HUES64 (cell line): ENCODE results near the gene TAF9B. TPM values are rescaled to one million over a fixed set of nuclear protein-coding genes. Genes with fewer than 3 reads are reported as not detected.
"Not testable (repeated sequence)": the region's sequence is repeated elsewhere in the genome, so short reads cannot be mapped to it uniquely, and the experiment has no call there.

Experiments
- H3K27ac ChIP-seq: 2 replicates; pipeline ENCODE4 v1.7.0; 2013; ENCODE audit warnings: low read depth, low read length, inconsistent platforms
- H3K27me3 ChIP-seq: 2 replicates; pipeline ENCODE4 v1.6.1; 2013; ENCODE audit warnings: mild to moderate bottlenecking, low read length; ENCODE audit not compliant: insufficient read depth
- H3K36me3 ChIP-seq: 2 replicates; pipeline ENCODE4 v1.6.1; 2013; ENCODE audit warnings: mild to moderate bottlenecking, low read length; ENCODE audit not compliant: insufficient read depth
- H3K4me1 ChIP-seq: 2 replicates; pipeline ENCODE4 v1.6.1; 2013; ENCODE audit warnings: mild to moderate bottlenecking, low read length, moderate library complexity; ENCODE audit not compliant: insufficient read depth
- H3K4me3 ChIP-seq: 2 replicates; pipeline ENCODE4 v1.5.1; 2013; ENCODE audit warnings: mild to moderate bottlenecking, low read length, moderate library complexity
- H3K9ac ChIP-seq: 2 replicates; pipeline ENCODE4 v1.6.1; 2013; ENCODE audit warnings: mild to moderate bottlenecking, low read depth, low read length
- H3K9me3 ChIP-seq: 2 replicates; pipeline ENCODE4 v1.6.1; 2013; ENCODE audit warnings: low read depth, low read length; ENCODE audit not compliant: insufficient read depth
- WGBS: fragments of 150-250, 120-280 bp; methylation state at CpG from one replicate; pipeline ENCODE4 v1.1.7; 2013; ENCODE audit warnings: missing lambda C conversion rate; 5-methylcytosine and 5-hydroxymethylcytosine counted together
- polyA plus RNA-seq, 2 experiments: library from polyadenylated mRNA; stranded (reverse); fragments of 50-300 nt; gene quantifications; one replicate each; pipeline ENCODE4 v1.2.3, GENCODE V29; 2013

Gene TAF9B, protein sequence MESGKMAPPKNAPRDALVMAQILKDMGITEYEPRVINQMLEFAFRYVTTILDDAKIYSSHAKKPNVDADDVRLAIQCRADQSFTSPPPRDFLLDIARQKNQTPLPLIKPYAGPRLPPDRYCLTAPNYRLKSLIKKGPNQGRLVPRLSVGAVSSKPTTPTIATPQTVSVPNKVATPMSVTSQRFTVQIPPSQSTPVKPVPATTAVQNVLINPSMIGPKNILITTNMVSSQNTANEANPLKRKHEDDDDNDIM
- 9.8 TPM for polyA plus RNA-seq (2013, experiment 1 of 2)
- 5.8 TPM for polyA plus RNA-seq (2013, experiment 2 of 2)

DNA sequence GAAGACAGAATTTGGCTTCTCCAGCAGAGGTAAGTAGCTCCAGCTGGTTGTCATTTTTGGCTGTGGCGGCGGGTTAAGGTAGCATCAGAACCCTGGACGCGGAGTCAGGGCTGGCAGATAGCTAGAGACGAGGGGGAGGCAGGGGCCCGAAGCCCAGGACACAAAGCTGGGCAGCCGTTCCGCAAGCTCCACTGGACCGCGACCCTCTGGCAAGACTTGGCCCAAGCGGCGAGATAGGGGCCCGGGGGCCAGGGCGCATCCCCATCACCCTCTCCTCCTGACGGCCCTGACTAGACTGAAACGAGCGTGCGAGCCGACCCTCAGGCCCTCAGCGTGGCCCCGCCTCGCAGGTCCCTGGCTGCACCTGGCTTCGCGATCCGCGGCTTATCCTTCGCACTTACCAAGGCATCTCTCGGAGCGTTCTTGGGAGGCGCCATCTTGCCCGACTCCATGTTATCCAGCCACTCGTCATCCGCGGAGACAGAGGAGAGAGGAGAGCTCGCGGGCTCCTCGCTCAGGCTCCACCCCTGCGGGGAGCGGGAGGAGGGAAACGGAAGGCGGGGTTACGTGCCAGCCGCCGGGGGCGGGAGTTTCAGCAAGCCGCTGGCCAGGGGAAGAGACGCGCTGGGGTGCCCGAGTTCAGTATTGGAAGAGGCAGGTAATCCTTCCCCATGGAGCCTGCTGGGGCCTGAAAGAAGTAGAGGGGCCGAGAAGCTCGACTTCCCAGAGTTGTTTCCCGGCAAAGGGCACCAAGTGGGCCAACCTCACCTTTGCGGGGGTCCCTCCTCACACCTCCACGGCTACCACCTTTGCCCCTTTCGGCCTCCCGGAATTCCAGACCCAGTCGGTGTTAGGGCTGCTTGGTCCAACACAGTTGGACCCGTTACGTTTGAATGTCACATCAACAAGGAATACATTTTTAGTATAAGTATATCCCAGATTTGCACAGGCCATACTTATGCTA is at the start of gene TAF9B:
TAF9B (minus strand) TSS at position 491 of the 964 bp plus-strand sequence; CDS start at position 452, 39 bp downstream.
- WGBS = 96% methylated on average over 59 of the region's 59 CpGs
- no peak within 1 kb of the TSS for H3K27ac ChIP-seq
- no peaks in the 10 kb centered on the region for H3K9me3 ChIP-seq
- peak within 1 kb of the TSS; percentile 71 for H3K9ac ChIP-seq
- H3K36me3 ChIP-seq = no peaks in the 10 kb centered on the region
- H3K27me3 ChIP-seq = no peaks in the 10 kb centered on the region
- no peaks in the 10 kb centered on the region for H3K4me1 ChIP-seq
- H3K4me3 ChIP-seq = peak within 1 kb of the TSS; percentile 64

DNA sequence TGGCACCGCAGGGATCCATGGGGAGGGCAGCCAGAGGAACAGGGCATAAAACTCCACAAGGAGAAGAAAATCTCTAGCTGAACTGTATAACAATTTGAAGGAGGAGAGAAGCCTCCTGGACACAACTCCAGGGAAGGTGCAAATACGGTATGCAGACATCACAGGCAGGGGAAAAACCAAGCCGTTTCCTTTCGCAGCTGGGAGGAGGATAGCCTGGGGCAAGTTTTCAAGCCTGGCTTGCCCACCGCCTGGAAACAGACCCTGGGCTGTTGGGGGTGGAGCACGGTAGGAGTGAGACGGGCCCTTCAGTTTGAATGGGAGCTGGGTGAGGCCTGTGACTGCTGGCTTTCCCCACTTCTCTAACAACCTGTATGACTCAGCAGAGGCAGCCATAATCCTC is 43.4 kb upstream of the TAF9B start:
- H3K4me1 ChIP-seq = no peaks in the 10 kb centered on the region
- 85% methylated on average over 6 of the region's 7 CpGs for WGBS
- H3K36me3 ChIP-seq = no peaks in the 10 kb centered on the region
- H3K9ac ChIP-seq = no peak overlapping the region
- H3K27me3 ChIP-seq = no peaks in the 10 kb centered on the region
- no peaks in the 10 kb centered on the region for H3K9me3 ChIP-seq
- no peak overlapping the region for H3K27ac ChIP-seq
- no peak overlapping the region for H3K4me3 ChIP-seq

DNA sequence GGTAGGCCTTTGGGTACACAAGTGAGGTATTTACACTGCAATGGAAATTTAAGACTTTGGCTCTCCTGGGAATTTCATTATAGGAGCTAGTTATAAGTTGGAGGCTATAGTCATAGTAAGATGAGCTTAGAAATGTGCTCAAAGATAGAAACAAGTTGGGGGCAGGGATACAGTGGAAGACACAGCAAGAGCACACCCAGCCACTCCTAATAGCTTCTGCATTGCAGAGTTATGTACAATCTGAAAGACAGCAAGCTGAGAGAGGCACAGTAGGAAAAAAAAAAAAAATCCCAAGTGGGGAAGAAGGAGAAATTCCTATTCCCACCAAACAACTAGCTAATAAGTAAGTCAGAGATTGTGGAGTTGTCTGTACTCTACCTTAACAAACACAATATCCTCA is 41.9 kb upstream of the TAF9B start:
- Histone ChIP-seq H3K9me3 (no peaks in the 10 kb centered on the region), H3K27ac (no peak overlapping the region), H3K4me3 (no peak overlapping the region), H3K27me3 (no peaks in the 10 kb centered on the region), H3K36me3 (no peaks in the 10 kb centered on the region), H3K4me1 (no peaks in the 10 kb centered on the region), H3K9ac (no peak overlapping the region)

DNA sequence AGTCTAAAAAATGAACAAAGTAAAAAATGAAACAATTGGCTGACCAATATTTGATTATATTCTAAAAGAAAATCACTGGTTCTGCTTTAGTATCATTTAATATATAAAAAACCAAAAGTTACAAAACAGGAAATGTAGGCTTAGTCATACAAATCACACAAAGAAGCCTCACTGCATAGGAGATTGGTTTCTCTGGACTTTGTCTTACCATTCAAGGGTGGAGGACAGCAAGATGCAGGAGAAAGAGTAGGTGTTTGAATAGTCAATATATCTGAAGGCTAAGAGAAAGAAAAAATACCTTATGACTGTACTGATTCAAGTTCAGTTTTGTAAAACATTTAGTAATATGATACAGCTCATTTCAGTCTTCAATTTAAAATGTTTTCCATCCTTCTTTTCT is 28.6 kb upstream of the TAF9B start:
- no peaks in the 10 kb centered on the region for H3K4me1 ChIP-seq
- H3K27me3 ChIP-seq = no peaks in the 10 kb centered on the region
- no peaks in the 10 kb centered on the region for H3K9me3 ChIP-seq
- H3K36me3 ChIP-seq = no peaks in the 10 kb centered on the region
- H3K4me3 ChIP-seq = no peak overlapping the region
- no peak overlapping the region for H3K9ac ChIP-seq
- H3K27ac ChIP-seq = no peak overlapping the region

DNA sequence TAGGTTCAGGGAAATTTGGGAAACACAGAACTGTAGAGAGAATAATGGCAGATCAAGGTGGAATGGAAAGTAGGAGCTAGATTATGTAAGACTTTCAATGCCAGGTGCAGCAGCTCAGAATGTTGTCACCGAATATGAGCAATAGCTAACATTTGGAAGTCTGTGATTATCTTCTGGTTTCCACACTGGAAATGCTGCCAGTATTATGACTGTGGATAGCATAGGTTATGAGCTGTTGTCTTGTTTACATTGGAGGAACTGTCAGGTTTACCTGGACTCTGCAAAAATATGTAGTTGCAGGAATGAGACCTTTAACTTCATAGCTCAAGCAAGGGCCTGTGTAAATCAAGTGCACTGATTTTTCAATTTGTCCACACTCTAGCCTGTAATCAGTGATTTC is 26.0 kb upstream of the TAF9B start:
- Histone ChIP-seq H3K36me3 (no peaks in the 10 kb centered on the region), H3K4me1 (no peaks in the 10 kb centered on the region), H3K4me3 (no peak overlapping the region), H3K27ac (no peak overlapping the region), H3K27me3 (no peaks in the 10 kb centered on the region), H3K9ac (no peak overlapping the region), H3K9me3 (no peaks in the 10 kb centered on the region)
- WGBS = 88% methylated on average over 1 of the region's 1 CpG

DNA sequence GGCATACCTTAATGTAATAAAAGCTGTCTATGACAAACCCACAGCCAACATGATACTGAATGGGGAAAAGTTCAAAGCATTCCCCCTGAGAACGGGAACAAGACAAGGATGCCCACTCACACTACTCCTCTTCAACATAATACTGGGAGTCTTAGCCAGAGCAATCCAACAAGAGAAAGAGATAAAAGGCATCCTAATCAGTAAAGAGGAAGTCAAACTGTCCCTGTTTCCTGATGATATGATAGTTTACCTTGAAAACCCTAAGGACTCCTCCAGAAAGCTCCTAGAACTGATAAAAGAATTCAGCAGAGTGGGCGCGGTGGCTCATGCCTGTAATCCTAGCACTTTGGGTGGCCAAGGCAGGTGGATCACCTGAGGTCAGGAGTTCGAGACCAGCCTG is 23.7 kb upstream of the TAF9B start:
- not testable (repeated sequence) for H3K9me3 ChIP-seq, H3K4me1 ChIP-seq, H3K9ac ChIP-seq, H3K36me3 ChIP-seq, H3K27ac ChIP-seq, H3K4me3 ChIP-seq, H3K27me3 ChIP-seq
- WGBS = 85% methylated on average over 3 of the region's 4 CpGs

DNA sequence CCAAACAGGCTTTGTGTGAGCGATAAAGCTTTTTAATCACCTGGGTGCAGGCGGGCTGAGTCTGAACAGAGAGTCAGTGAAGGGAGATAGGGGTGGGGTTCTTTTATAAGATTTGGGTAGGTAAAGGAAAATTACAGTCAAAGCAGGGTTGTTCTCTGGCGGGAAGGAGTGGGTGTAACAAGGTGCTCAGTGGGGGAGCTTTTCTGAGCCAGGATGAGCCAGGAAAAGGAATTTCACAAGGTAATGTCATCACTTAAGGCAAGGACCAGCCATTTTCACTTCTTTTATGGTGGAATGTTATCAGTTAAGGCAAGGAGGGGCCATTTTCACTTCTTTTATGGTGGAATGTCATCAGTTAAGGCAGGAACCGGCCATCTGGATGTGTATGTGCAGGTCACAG is 21.3 kb upstream of the TAF9B start:
- H3K36me3 ChIP-seq, H3K9me3 ChIP-seq, H3K9ac ChIP-seq, H3K4me3 ChIP-seq, H3K27ac ChIP-seq, H3K27me3 ChIP-seq, H3K4me1 ChIP-seq: not testable (repeated sequence)
- WGBS = 60% methylated on average over 4 of the region's 4 CpGs

DNA sequence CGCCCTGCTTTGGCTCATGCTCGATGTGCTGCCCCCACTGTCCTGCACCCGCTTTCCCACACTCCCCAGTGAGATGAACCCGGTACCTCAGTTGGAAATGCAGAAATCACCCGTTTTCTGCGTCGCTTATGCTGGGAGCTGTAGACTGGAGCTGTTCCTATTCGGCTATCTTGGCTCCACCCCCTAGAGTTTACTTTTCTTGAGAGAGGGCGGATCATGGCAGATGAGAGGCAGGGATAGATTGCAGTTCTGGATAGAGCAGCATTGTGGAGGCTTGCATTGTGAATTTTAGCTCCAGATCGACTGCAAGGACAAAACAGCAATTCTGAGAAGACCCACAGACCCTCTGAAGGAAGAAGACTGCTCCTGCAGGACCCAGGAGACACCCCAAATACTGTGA is 18.4 kb upstream of the TAF9B start:
- 95% methylated on average over 10 of the region's 10 CpGs for WGBS
- H3K36me3 ChIP-seq, H3K9me3 ChIP-seq, H3K4me3 ChIP-seq, H3K27me3 ChIP-seq, H3K4me1 ChIP-seq, H3K27ac ChIP-seq, H3K9ac ChIP-seq: not testable (repeated sequence)

DNA sequence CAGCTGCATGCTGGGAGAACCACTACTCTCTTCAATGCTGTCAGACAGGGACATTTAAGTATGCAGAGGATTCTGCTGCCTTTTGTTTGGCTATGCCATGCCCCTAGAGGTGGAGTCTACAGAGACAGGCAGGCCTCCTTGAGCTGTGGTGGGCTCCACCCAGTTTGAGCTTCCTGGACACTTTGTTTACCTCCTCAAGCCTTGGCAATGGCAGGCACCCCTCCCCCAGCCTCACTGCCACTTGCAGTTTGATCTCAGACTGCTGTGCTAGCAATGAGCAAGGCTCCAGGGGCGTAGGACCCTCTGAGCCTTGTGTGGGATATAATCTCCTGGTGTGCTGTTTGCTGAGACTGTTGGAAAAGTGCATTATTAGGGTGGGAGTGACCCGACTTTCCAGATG is 17.9 kb upstream of the TAF9B start:
- 91% methylated on average over 2 of the region's 2 CpGs for WGBS
- not testable (repeated sequence) for H3K9ac ChIP-seq, H3K4me3 ChIP-seq, H3K36me3 ChIP-seq, H3K27me3 ChIP-seq, H3K27ac ChIP-seq, H3K9me3 ChIP-seq, H3K4me1 ChIP-seq

DNA sequence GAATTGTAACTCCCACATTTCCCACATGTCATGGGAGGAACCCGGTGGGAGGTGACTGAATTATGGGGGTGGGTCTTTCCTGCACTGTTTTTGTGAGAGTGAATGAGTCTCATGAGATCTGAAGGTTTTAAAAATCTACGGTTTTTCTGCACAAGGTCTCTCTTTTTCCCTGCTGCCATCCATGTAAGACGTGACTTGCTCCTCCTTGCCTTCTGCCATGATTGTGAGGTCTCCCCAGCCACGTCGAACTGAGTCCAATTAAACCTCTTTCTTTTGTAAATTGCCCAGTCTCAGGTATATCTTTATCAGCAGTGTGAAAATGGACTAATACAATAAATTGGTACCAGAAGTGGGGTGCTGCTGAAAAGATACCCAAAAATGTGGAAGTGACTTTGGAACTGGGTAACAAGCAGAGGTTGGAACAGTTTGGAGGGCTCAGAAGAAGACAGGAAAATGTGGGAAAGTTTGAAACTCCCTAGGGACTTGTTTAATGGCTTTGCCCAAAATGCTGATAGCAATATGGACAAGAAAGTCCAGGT is 7.6 kb upstream of the TAF9B start:
- H3K4me3 ChIP-seq = not testable (repeated sequence)
- WGBS = 95% methylated on average over 4 of the region's 5 CpGs

DNA sequence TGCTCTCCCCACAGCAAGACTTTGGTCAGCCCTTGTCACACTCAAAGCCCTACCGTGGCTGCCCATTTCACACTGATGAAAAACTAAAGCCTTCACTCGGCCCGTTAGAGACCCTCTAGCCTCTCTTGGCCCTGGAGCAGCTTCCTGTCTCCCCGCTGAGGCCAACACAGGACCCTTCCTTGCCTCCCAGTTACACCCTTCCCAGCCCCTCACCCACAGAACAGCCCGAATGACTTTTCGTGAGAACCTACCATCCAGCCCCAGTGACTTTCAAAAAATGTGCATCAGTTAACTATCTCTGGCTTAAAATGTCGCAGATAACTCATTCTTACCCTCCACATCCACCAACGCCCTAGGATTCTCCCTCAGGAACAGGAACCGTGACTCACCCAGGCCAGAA is 756 bp upstream of the TAF9B start:
- Histone ChIP-seq H3K27ac (no peak overlapping the region), H3K4me3 (no peak overlapping the region)

More for the DNA sequence above, 7.6 kb upstream of the TAF9B start:
- not testable (repeated sequence) for H3K9me3 ChIP-seq, H3K27me3 ChIP-seq, H3K27ac ChIP-seq, H3K36me3 ChIP-seq, H3K9ac ChIP-seq, H3K4me1 ChIP-seq

More for the DNA sequence above, 756 bp upstream of the TAF9B start:
- H3K9ac ChIP-seq = no peak overlapping the region
- H3K36me3 ChIP-seq = no peaks in the 10 kb centered on the region
- WGBS = 94% methylated on average over 9 of the region's 9 CpGs
- no peaks in the 10 kb centered on the region for H3K9me3 ChIP-seq
- no peaks in the 10 kb centered on the region for H3K4me1 ChIP-seq
- no peaks in the 10 kb centered on the region for H3K27me3 ChIP-seq
